ENCODE data around the gene ARL4A. TPM values are rescaled to one million over a fixed set of nuclear protein-coding genes. Genes with fewer than 3 reads are reported as not detected.
A peak's percentile ranks its signal among the peaks of the same experiment; 100 is the strongest.

The ARL4A gene
- total RNA-seq, 2 experiments from 2014 or later: 72.5 to 75.9 TPM

GRCh38 chr7:12727455-12728191 is 40.2 kb downstream of the ARL4A start:
- ATAC-seq (ENCODE audit: poor library complexity): no peak
- Histone ChIP-seq H3K27ac (ENCODE audit: low read depth in 1 of 2, low read length in 2 of 2) (no peak overlapping the region), H3K27me3 (ENCODE audit: control insufficient read depth in 1 of 2, insufficient read depth in 2 of 2, low read length in 2 of 2) (no peaks in the 10 kb centered on the region), H3K9me3 (ENCODE audit: control insufficient read depth in 1 of 2, insufficient read depth in 1 of 2, low read length in 2 of 2) (no peaks in the 10 kb centered on the region), H3K4me1 (ENCODE audit: insufficient read depth, low read length) (peaks cover 8% of the 10 kb centered on the region), H3K36me3 (ENCODE audit: insufficient read depth, low read length) (no peaks in the 10 kb centered on the region), H3K4me3 (ENCODE audit: low read length) (no peak overlapping the region)
- TF ChIP-seq, protein P1, sequence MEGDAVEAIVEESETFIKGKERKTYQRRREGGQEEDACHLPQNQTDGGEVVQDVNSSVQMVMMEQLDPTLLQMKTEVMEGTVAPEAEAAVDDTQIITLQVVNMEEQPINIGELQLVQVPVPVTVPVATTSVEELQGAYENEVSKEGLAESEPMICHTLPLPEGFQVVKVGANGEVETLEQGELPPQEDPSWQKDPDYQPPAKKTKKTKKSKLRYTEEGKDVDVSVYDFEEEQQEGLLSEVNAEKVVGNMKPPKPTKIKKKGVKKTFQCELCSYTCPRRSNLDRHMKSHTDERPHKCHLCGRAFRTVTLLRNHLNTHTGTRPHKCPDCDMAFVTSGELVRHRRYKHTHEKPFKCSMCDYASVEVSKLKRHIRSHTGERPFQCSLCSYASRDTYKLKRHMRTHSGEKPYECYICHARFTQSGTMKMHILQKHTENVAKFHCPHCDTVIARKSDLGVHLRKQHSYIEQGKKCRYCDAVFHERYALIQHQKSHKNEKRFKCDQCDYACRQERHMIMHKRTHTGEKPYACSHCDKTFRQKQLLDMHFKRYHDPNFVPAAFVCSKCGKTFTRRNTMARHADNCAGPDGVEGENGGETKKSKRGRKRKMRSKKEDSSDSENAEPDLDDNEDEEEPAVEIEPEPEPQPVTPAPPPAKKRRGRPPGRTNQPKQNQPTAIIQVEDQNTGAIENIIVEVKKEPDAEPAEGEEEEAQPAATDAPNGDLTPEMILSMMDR (IDR thresholded peaks at IDR 0.05): no peak
- Mint-ChIP-seq H3K4me3 (no peak overlapping the region), H3K4me1 (ENCODE audit: low read depth) (peaks cover 23% of the 10 kb centered on the region), H3K27ac (no peak overlapping the region), H3K36me3 (ENCODE audit: low read depth) (no peaks in the 10 kb centered on the region), H3K9me3 (no peaks in the 10 kb centered on the region), H3K27me3 (no peaks in the 10 kb centered on the region)
- ChIA-PET POLR2A (interaction anchor here (0.6 kb wide), 2 partner anchors 522 to 1270 kb away, joined by 3 to 4 read pairs; no protein-coding TSS in a partner anchor), CTCF (interaction anchor here (1.0 to 2.0 kb wide), 2 partner anchors 8 to 41 kb away, joined by 3 to 6 read pairs; no protein-coding TSS in a partner anchor)
- intact Hi-C loops (cut with DNase I, micrococcal nuclease): loop anchor here in 1 of 2 experiments (10.0 kb wide), 1 partner anchor 57 kb away; no protein-coding TSS in a partner anchor
- DNase-seq: no peak

DNA sequence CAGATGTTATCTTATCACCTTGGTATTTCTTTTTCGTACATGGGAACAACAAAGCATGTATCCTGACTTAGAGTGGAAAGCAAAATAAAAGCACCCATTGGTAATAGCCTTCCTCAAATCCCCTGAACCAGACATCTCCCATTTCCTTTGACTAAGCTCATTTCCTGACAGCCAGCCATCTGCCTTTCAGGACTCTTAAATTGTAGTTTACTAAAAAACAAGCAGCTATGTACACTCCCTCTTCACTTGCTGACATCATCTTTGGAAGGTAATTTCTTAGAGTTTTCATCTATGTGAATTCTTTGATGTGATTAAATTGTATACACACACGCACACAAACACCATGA is 40.7 kb downstream of the ARL4A start:
- no peaks in the 10 kb centered on the region for H3K27me3 ChIP-seq (ENCODE audit: control insufficient read depth in 1 of 2, insufficient read depth in 2 of 2, low read length in 2 of 2)
- TF ChIP-seq, protein P1 (IDR thresholded peaks at IDR 0.05): no peak
- H3K36me3 Mint-ChIP-seq (ENCODE audit: low read depth): no peaks in the 10 kb centered on the region
- CTCF ChIA-PET: interaction anchor here (1.0 kb wide), 1 partner anchor 8 kb away, joined by 3 read pairs; no protein-coding TSS in a partner anchor
- no peaks in the 10 kb centered on the region for H3K27me3 Mint-ChIP-seq
- POLR2A ChIA-PET: interaction anchor here (0.6 kb wide), 1 partner anchor 1270 kb away, joined by 4 read pairs; no protein-coding TSS in a partner anchor
- H3K4me3 ChIP-seq (ENCODE audit: low read length): no peak overlapping the region
- DNase-seq (no peak), ATAC-seq (ENCODE audit: poor library complexity) (no peak)
- H3K4me1 ChIP-seq (ENCODE audit: insufficient read depth, low read length): peaks cover 8% of the 10 kb centered on the region
- no peaks in the 10 kb centered on the region for H3K36me3 ChIP-seq (ENCODE audit: insufficient read depth, low read length)
- intact Hi-C loops (cut with DNase I, micrococcal nuclease): loop anchor here in 1 of 2 experiments (10.0 kb wide), 1 partner anchor 57 kb away; no protein-coding TSS in a partner anchor
- H3K9me3 Mint-ChIP-seq: no peaks in the 10 kb centered on the region
- H3K27ac ChIP-seq (ENCODE audit: low read depth in 1 of 2, low read length in 2 of 2): no peak overlapping the region
- H3K4me3 Mint-ChIP-seq: no peak overlapping the region
- H3K4me1 Mint-ChIP-seq (ENCODE audit: low read depth): peaks cover 23% of the 10 kb centered on the region
- no peaks in the 10 kb centered on the region for H3K9me3 ChIP-seq (ENCODE audit: control insufficient read depth in 1 of 2, insufficient read depth in 1 of 2, low read length in 2 of 2)
- H3K27ac Mint-ChIP-seq: no peak overlapping the region

- no peak overlapping the region for H3K27ac ChIP-seq (ENCODE audit: low read depth in 1 of 2, low read length in 2 of 2)
- CTCF ChIA-PET: interaction anchor here (1.3 to 4.1 kb wide), 2 partner anchors 10 to 42 kb away, joined by 3 to 19 read pairs; partner anchors contain the start of gene ARL4A
- H3K9me3 Mint-ChIP-seq: no peaks in the 10 kb centered on the region
Observed at GRCh38 chr7:12729112-12729511, 41.7 kb downstream of the ARL4A start.

More at GRCh38 chr7:12729112-12729511, 41.7 kb downstream of the ARL4A start:
- H3K9me3 ChIP-seq (ENCODE audit: control insufficient read depth in 1 of 2, insufficient read depth in 1 of 2, low read length in 2 of 2): no peaks in the 10 kb centered on the region
- no peak overlapping the region for H3K4me3 ChIP-seq (ENCODE audit: low read length)
- ATAC-seq (ENCODE audit: poor library complexity) (no peak), DNase-seq (peak in 1 of 14 experiments; percentile 7)
- H3K36me3 ChIP-seq (ENCODE audit: insufficient read depth, low read length): no peaks in the 10 kb centered on the region
- POLR2A ChIA-PET: no interaction called here
- Mint-ChIP-seq H3K27ac (no peak overlapping the region), H3K4me1 (ENCODE audit: low read depth) (peaks cover 24% of the 10 kb centered on the region), H3K36me3 (ENCODE audit: low read depth) (no peaks in the 10 kb centered on the region), H3K4me3 (no peak overlapping the region), H3K27me3 (no peaks in the 10 kb centered on the region)
- H3K27me3 ChIP-seq (ENCODE audit: control insufficient read depth in 1 of 2, insufficient read depth in 2 of 2, low read length in 2 of 2): no peaks in the 10 kb centered on the region
- H3K4me1 ChIP-seq (ENCODE audit: insufficient read depth, low read length): peaks cover 8% of the 10 kb centered on the region
- TF ChIP-seq, protein P1 (IDR thresholded peaks at IDR 0.05): no peak
- intact Hi-C loops (cut with DNase I, micrococcal nuclease): loop anchor here in 1 of 2 experiments (10.0 kb wide), 1 partner anchor 56 kb away; no protein-coding TSS in a partner anchor

Measured in CD4-positive, alpha-beta T cell (primary cell).